A673 (cell line): ENCODE measurements around the gene TNS1. TPM values are rescaled to one million over a fixed set of nuclear protein-coding genes. Genes with fewer than 3 reads are reported as not detected.

ENCODE experiments used
- BruUV-seq: library from RNA; stranded (reverse); fragments of 400-500 nt; replicated peaks from 2 replicates; lab custom pipeline; 2021; lab: Mats Ljungman, UMichigan
- CTCF ChIA-PET: fragments of 300-600 bp; sonication (Branson Sonifier 250); formaldehyde crosslinking; loops from one replicate; lab custom pipeline; 2022; ENCODE audit warnings: antibody characterized with exemption; lab: Charles Lee
- POLR2A ChIA-PET: fragments of 300-600 bp; sonication (Branson Sonifier 250); formaldehyde crosslinking; loops from one replicate; lab custom pipeline; 2022; ENCODE audit warnings: antibody characterized with exemption; ENCODE audit not compliant: low non-redundant PET; lab: Charles Lee
- DNase-seq: peaks from one replicate; pipeline ENCODE4 v3.0.0-alpha.2; 2015; ENCODE audit warnings: low spot score
- H3K27ac ChIP-seq: fragments of 200-600 bp; sonication (generic); 2 replicates; pipeline ENCODE4 v1.5.1; 2016; ENCODE audit warnings: mixed run types, low read depth, mild to moderate bottlenecking, mixed read lengths, antibody characterized with exemption, low read length; ENCODE audit not compliant: poor library complexity, severe bottlenecking
- H3K27me3 ChIP-seq: fragments of 200-600 bp; sonication (generic); replicated peaks from 2 replicates; pipeline ENCODE4 v1.6.1; 2017; ENCODE audit warnings: mixed run types, low read depth, mild to moderate bottlenecking, mixed read lengths, antibody characterized with exemption, low read length; ENCODE audit not compliant: insufficient read depth, poor library complexity
- H3K36me3 ChIP-seq: fragments of 200-600 bp; sonication (generic); 2 replicates; pipeline ENCODE4 v1.6.1; 2016; ENCODE audit warnings: mixed run types, mild to moderate bottlenecking, mixed read lengths, antibody characterized with exemption, low read length; ENCODE audit not compliant: insufficient read depth, poor library complexity, severe bottlenecking
- H3K4me1 ChIP-seq: fragments of 200-600 bp; sonication (generic); 2 replicates; pipeline ENCODE4 v1.6.1; 2017; ENCODE audit warnings: mixed run types, mild to moderate bottlenecking, mixed read lengths, antibody characterized with exemption, low read length; ENCODE audit not compliant: insufficient read depth, poor library complexity, severe bottlenecking
- H3K4me3 ChIP-seq: fragments of 200-600 bp; sonication (generic); 2 replicates; pipeline ENCODE4 v1.5.1; 2016; ENCODE audit warnings: low read depth, mixed run types, mild to moderate bottlenecking, mixed read lengths, low read length; ENCODE audit not compliant: poor library complexity, severe bottlenecking
- H3K9me3 ChIP-seq: fragments of 200-600 bp; sonication (generic); 2 replicates; pipeline ENCODE4 v1.6.1; 2016; ENCODE audit warnings: mixed run types, low read depth, mild to moderate bottlenecking, mixed read lengths, antibody characterized with exemption, low read length; ENCODE audit not compliant: poor library complexity, severe bottlenecking
- CTCF ChIP-seq: fragments of 300-800, 200-600 bp; sonication (generic); conservative IDR thresholded peaks from 2 replicates; pipeline ENCODE4 v1.5.1; 2017; ENCODE audit warnings: low read depth, mild to moderate bottlenecking, antibody characterized with exemption, low read length, moderate library complexity, mixed read lengths
- EZH2 ChIP-seq: fragments of 200-600 bp; sonication (generic); IDR thresholded peaks from 2 replicates; pipeline ENCODE4 v1.6.1; 2017; ENCODE audit warnings: borderline replicate concordance, low read depth, mild to moderate bottlenecking, mixed read lengths, antibody characterized with exemption, low read length; ENCODE audit not compliant: poor library complexity, severe bottlenecking
- intact Hi-C: fragments of 100-400 bp; cut with micrococcal nuclease; formaldehyde crosslinking; loops from one replicate; pipeline ENCODE4 v1.10.0; 2022; ENCODE audit not compliant: unreplicated experiment
- total RNA-seq: library from RNA; stranded (reverse); gene quantifications from 2 replicates; pipeline ENCODE4 v1.2.3, GENCODE V29; 2021

Gene TNS1
- total RNA-seq, 1 experiment from 2014 or later: 99.6 TPM

- Histone ChIP-seq H3K4me3 (no peak overlapping the region), H3K9me3 (no peaks in the 10 kb centered on the region), H3K27me3 (no peaks in the 10 kb centered on the region), H3K36me3 (peaks cover 20% of the 10 kb centered on the region), H3K27ac (no peak overlapping the region), H3K4me1 (no peaks in the 10 kb centered on the region)
- ChIA-PET CTCF (interaction anchor here (0.6 to 0.7 kb wide), 2 partner anchors 25 to 756 kb away, joined by 3 read pairs; no protein-coding TSS in a partner anchor), POLR2A (no interaction called here)
- TF ChIP-seq EZH2 (no peak), CTCF (no peak)
- intact Hi-C loops: no loop called here
- no TSS peak for BruUV-seq
- no peak for DNase-seq
These were observed 19.2 kb downstream of the TNS1 start for GRCh38 chr2:217983276-217984233.

GRCh38 chr2:217981971-217982370 is 20.8 kb downstream of the TNS1 start:
- intact Hi-C loops: no loop called here
- Histone ChIP-seq H3K36me3 (peaks cover 20% of the 10 kb centered on the region), H3K27me3 (no peaks in the 10 kb centered on the region), H3K27ac (no peak overlapping the region), H3K9me3 (no peaks in the 10 kb centered on the region), H3K4me3 (no peak overlapping the region), H3K4me1 (no peaks in the 10 kb centered on the region)
- DNase-seq: no peak
- no peak for TF ChIP-seq EZH2
- TF ChIP-seq CTCF: no peak
- no TSS peak for BruUV-seq
- ChIA-PET POLR2A (no interaction called here), CTCF (no interaction called here)

- Histone ChIP-seq H3K9me3 (no peaks in the 10 kb centered on the region), H3K4me3 (no peak overlapping the region), H3K27me3 (no peaks in the 10 kb centered on the region), H3K27ac (no peak overlapping the region), H3K4me1 (no peaks in the 10 kb centered on the region), H3K36me3 (peaks cover 12% of the 10 kb centered on the region)
- no TSS peak for BruUV-seq
- CTCF ChIA-PET: no interaction called here
- POLR2A ChIA-PET: no interaction called here
- intact Hi-C loops: no loop called here
- no peak for DNase-seq
- TF ChIP-seq CTCF (no peak), EZH2 (no peak)
These were observed 21.6 kb downstream of the TNS1 start for GRCh38 chr2:217981084-217981730.
